ENCODE measurements around the gene CHURC1.

CHURC1 gene

GRCh38 chr14:64914237-64915028 lies at the start of gene CHURC1 (continued):
- TF ChIP-seq ZNF645 (tag by site-specific recombination; IDR thresholded peaks at IDR 0.05) (no peak), SALL2 (tag by site-specific recombination; IDR thresholded peaks at IDR 0.05; ENCODE audit: borderline replicate concordance) (no peak), ZBTB11 (tag by site-specific recombination; conservative IDR thresholded peaks at IDR 0.05; ENCODE audit: low read depth) (peak; percentile 48), ATF2 (tag by site-specific recombination; IDR thresholded peaks at IDR 0.05; ENCODE audit: low read depth) (no peak), BCL11B (tag by site-specific recombination; IDR thresholded peaks at IDR 0.05; ENCODE audit: low read depth) (no peak), SP2 (tag by site-specific recombination; IDR thresholded peaks at IDR 0.05) (peak; percentile 23), ZNF561 (tag by site-specific recombination; IDR thresholded peaks at IDR 0.05; ENCODE audit: borderline replicate concordance) (no peak), SP3 (tag by site-specific recombination; IDR thresholded peaks at IDR 0.05) (no peak), ZNF416 (tag by site-specific recombination; IDR thresholded peaks at IDR 0.05) (no peak), ZNF335 (tag by site-specific recombination; conservative IDR thresholded peaks at IDR 0.05) (peak; percentile 64), ZNF112 (tag by site-specific recombination; IDR thresholded peaks at IDR 0.05) (no peak), GLI2 (tag by site-specific recombination; IDR thresholded peaks at IDR 0.05; ENCODE audit: borderline replicate concordance, low read depth) (no peak), ZNF514 (tag by site-specific recombination; IDR thresholded peaks at IDR 0.05) (no peak), ZNF19 (tag by site-specific recombination; IDR thresholded peaks at IDR 0.05; ENCODE audit: low read depth) (no peak), ZNF37A (tag by site-specific recombination; IDR thresholded peaks at IDR 0.05) (no peak), ZNF571 (tag by site-specific recombination; IDR thresholded peaks at IDR 0.05) (no peak), ZNF610 (tag by site-specific recombination; IDR thresholded peaks at IDR 0.05; ENCODE audit: borderline replicate concordance) (no peak), ZNF629 (tag by site-specific recombination; IDR thresholded peaks at IDR 0.05) (peak; percentile 40; the same call in 1 of the 2 replicates), ZNF843 (tag by site-specific recombination; IDR thresholded peaks at IDR 0.05) (0 out of 2 replicates have a peak, but pooled peaks have one; percentile 14), ZBTB1 (tag by site-specific recombination; IDR thresholded peaks at IDR 0.05) (no peak), ZNF302 (tag by site-specific recombination; IDR thresholded peaks at IDR 0.05; ENCODE audit: low read depth) (no peak), ZNF311 (tag by site-specific recombination; IDR thresholded peaks at IDR 0.05; ENCODE audit: borderline replicate concordance) (no peak), ZNF16 (tag by site-specific recombination; IDR thresholded peaks at IDR 0.05; ENCODE audit: low read depth) (no peak), ZNF133 (tag by site-specific recombination; IDR thresholded peaks at IDR 0.05) (no peak), ZNF404 (tag by site-specific recombination; IDR thresholded peaks at IDR 0.05) (no peak), INSM2 (tag by site-specific recombination; IDR thresholded peaks at IDR 0.05) (0 out of 2 replicates have a peak, but pooled peaks have one; percentile 29), ZSCAN30 (tag by site-specific recombination; IDR thresholded peaks at IDR 0.05) (0 out of 2 replicates have a peak, but pooled peaks have one; percentile 25), ZNF18 (tag by site-specific recombination; IDR thresholded peaks at IDR 0.05) (no peak), ZNF202 (tag by site-specific recombination; IDR thresholded peaks at IDR 0.05; ENCODE audit: borderline replicate concordance) (no peak), ZNF654 (tag by site-specific recombination; IDR thresholded peaks at IDR 0.05; ENCODE audit: low read depth) (no peak), ZNF664 (tag by site-specific recombination; IDR thresholded peaks at IDR 0.05) (no peak), MEIS1 (CRISPR knock-in tag; IDR thresholded peaks at IDR 0.05; ENCODE audit: borderline replicate concordance) (no peak)

Measured in HEK293 (cell line).